Breast epithelium (tissue), 4 donors: ENCODE results near the gene ITPR2. TPM values are rescaled to one million over a fixed set of nuclear protein-coding genes. Genes with fewer than 3 reads are reported as not detected.

Experiments
- DNase-seq, 2 donors: peaks; one replicate each; pipeline ENCODE4 v3.0.0-alpha.2; 2019; ENCODE audit warnings: low spot score in 2 of 2
- H3K27ac ChIP-seq, 2 donors: fragments of 200-600 bp; sonication (generic) in 1 of 2; one replicate each; pipeline ENCODE4 v1.5.1; 2016 to 2019; ENCODE audit warnings: mild to moderate bottlenecking in 1 of 2
- H3K27me3 ChIP-seq, 2 donors: fragments of 200-600 bp; sonication (generic) in 1 of 2; one replicate each; pipeline versions ENCODE4 v1.5.1 to v1.6.0; 2017 to 2019; ENCODE audit warnings: control low read depth in 1 of 2, mild to moderate bottlenecking in 1 of 2
- H3K36me3 ChIP-seq: fragments of 200-600 bp; one replicate; pipeline ENCODE4 v1.5.1; 2019
- H3K4me1 ChIP-seq, 2 donors: fragments of 200-600 bp; sonication (generic); one replicate each; pipeline ENCODE4 v1.5.1; 2016 to 2019; ENCODE audit warnings: control low read depth in 1 of 2
- H3K4me3 ChIP-seq, 3 donors: fragments of 200-600 bp; sonication (generic); 1 replicate in 2 of 3; 2 replicates in 1 of 3; pipeline ENCODE4 v1.5.1; 2016 to 2019; ENCODE audit warnings: mild to moderate bottlenecking in 3 of 3, moderate library complexity in 2 of 3
- H3K9me3 ChIP-seq, 2 donors: fragments of 200-600 bp; sonication (generic) in 1 of 2; one replicate each; pipeline ENCODE4 v1.5.1; 2016 to 2019; ENCODE audit warnings: control low read depth in 1 of 2
- POLR2A ChIP-seq: fragments of 450-650 bp; IDR thresholded peaks from one replicate; pipeline ENCODE4 v1.6.1; 2016; ENCODE audit warnings: antibody characterized with exemption, mild to moderate bottlenecking, moderate library complexity
- POLR2AphosphoS5 ChIP-seq, 3 donors: sonication (generic); formaldehyde crosslinking; IDR thresholded peaks; one replicate each; pipeline ENCODE4 v1.6.1; 2017; ENCODE audit warnings: antibody characterized with exemption in 3 of 3
- intact Hi-C: fragments of 100-400 bp; cut with DNase I; formaldehyde crosslinking; loops from one replicate; pipeline ENCODE4 v1.15.1; 2023; ENCODE audit warnings: low total_unique reads
- total RNA-seq, 3 donors: library from RNA; depleted of rRNA; stranded (reverse); fragments of >200 nt; gene quantifications; one replicate each; pipeline ENCODE4 v1.1.0, GENCODE V29; 2016
- TF ChIP-seq, protein P1 (sequence below), 3 donors: fragments of 450-650 bp; IDR thresholded peaks; one replicate each; pipeline ENCODE4 v1.5.1; 2016 to 2017; ENCODE audit warnings: antibody characterized with exemption in 3 of 3, mild to moderate bottlenecking in 3 of 3, moderate library complexity in 3 of 3

The ITPR2 gene
- total RNA-seq, 3 donors from 2014 or later = 47.2 to 95.0 (median 66.5) TPM

GRCh38 chr12:26507613-26508012 is 325.4 kb downstream of the ITPR2 start:
- H3K27me3 ChIP-seq = no peaks in the 10 kb centered on the region
- H3K4me1 ChIP-seq = no peaks in the 10 kb centered on the region
- H3K36me3 ChIP-seq = no peaks in the 10 kb centered on the region
- DNase-seq = no peak
- H3K9me3 ChIP-seq = no peaks in the 10 kb centered on the region
- H3K27ac ChIP-seq = no peak overlapping the region
- intact Hi-C loops = no loop called here
- TF ChIP-seq POLR2A = no peak
- TF ChIP-seq POLR2AphosphoS5 (IDR thresholded peaks at IDR 0.05) = no peak
- TF ChIP-seq, protein P1, sequence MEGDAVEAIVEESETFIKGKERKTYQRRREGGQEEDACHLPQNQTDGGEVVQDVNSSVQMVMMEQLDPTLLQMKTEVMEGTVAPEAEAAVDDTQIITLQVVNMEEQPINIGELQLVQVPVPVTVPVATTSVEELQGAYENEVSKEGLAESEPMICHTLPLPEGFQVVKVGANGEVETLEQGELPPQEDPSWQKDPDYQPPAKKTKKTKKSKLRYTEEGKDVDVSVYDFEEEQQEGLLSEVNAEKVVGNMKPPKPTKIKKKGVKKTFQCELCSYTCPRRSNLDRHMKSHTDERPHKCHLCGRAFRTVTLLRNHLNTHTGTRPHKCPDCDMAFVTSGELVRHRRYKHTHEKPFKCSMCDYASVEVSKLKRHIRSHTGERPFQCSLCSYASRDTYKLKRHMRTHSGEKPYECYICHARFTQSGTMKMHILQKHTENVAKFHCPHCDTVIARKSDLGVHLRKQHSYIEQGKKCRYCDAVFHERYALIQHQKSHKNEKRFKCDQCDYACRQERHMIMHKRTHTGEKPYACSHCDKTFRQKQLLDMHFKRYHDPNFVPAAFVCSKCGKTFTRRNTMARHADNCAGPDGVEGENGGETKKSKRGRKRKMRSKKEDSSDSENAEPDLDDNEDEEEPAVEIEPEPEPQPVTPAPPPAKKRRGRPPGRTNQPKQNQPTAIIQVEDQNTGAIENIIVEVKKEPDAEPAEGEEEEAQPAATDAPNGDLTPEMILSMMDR (IDR thresholded peaks at IDR 0.05) = no peak
- H3K4me3 ChIP-seq = no peak overlapping the region

DNA sequence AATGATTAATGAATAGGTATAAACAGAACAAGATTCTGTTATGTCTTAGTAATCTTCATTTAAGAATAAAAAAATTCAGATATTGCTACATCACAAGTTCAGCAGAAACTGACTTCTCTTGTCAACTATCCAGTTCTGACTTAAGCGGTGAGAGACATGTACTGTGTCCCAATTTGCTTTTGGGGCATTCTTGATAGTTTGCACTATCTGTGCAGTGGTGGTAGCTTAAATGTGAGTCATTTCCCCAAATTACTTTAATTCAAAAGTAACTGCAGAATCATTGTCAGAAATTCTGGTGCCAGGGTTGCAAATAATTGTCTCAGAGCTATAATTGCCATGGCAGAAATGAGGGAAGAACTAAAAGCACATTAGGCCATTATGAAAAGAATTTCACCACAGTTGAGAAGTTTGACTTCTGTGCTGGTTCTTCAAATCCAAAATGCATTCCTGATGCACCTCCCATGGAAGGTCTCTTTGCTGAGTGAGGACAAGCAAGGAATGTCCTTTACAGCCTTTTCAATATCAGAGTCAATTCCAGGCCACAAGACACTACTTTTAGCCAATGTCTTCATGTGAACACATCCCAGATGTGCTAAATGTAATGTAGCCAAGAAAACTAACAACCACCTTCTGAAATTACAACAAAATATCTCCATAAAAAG is 332.9 kb downstream of the ITPR2 start:
- TF ChIP-seq POLR2AphosphoS5 (IDR thresholded peaks at IDR 0.05) (no peak), POLR2A (no peak)
- TF ChIP-seq, protein P1 (IDR thresholded peaks at IDR 0.05) = no peak
- DNase-seq = no peak
- H3K4me3 ChIP-seq = no peak overlapping the region
- H3K27ac ChIP-seq = peak overlapping the region in 1 of 2 donors; percentile 11
- intact Hi-C loops = no loop called here
- H3K36me3 ChIP-seq = no peaks in the 10 kb centered on the region
- no peaks in the 10 kb centered on the region for H3K9me3 ChIP-seq
- no peaks in the 10 kb centered on the region for H3K27me3 ChIP-seq
- no peaks in the 10 kb centered on the region for H3K4me1 ChIP-seq

DNA sequence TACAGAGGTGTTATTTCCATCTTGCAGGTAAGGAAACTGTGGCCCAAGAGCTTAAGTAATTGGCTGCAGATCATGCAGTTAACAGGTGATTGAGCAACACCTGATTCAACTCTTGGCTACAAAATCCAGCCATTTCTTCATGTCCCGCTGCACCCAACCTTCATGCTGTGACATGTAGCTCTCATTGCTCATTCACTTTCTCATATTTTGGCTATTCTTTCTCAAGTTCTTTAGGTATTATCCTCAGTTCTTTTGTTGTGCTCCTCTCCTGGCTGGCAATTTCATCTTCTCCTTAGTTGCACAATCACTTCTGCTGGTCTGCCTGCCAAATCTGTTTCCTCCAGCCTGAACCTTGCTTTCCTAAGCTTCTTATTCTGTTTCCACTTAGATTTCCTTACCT is 336.8 kb downstream of the ITPR2 start:
- no peaks in the 10 kb centered on the region for H3K4me1 ChIP-seq
- H3K9me3 ChIP-seq = no peaks in the 10 kb centered on the region
- no peaks in the 10 kb centered on the region for H3K27me3 ChIP-seq
- no peak for TF ChIP-seq POLR2AphosphoS5 (IDR thresholded peaks at IDR 0.05)
- TF ChIP-seq POLR2A = no peak
- TF ChIP-seq, protein P1 (IDR thresholded peaks at IDR 0.05) = no peak
- no peak overlapping the region for H3K27ac ChIP-seq
- H3K36me3 ChIP-seq = no peaks in the 10 kb centered on the region
- intact Hi-C loops = no loop called here
- DNase-seq = peak in 1 of 2 donors; percentile 17
- no peak overlapping the region for H3K4me3 ChIP-seq

DNA sequence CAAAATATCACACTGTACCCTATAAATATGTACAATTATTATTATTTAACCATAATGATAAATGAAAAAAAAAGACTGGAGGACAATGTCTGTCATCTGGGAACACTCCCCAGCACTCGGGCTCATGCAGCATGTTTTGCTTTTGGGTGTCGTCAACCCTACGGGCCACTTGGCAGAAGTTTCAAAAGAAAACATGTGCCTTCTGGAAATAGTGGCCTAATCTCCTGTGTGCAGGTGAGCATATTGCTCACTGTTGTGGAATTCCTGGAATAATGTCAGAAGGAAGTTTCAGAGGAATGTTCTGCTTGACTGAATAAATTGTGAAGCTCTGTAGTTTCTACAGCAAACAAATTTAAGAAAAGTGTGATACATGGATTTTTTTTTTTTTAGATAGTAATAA is 339.3 kb downstream of the ITPR2 start:
- intact Hi-C loops = no loop called here

GRCh38 chr12:26492406-26492805 is 340.6 kb downstream of the ITPR2 start:
- DNase-seq = no peak
- Histone ChIP-seq H3K36me3 (no peaks in the 10 kb centered on the region), H3K4me1 (no peaks in the 10 kb centered on the region), H3K9me3 (no peaks in the 10 kb centered on the region), H3K27ac (no peak overlapping the region), H3K27me3 (no peaks in the 10 kb centered on the region), H3K4me3 (no peak overlapping the region)
- TF ChIP-seq POLR2AphosphoS5 (IDR thresholded peaks at IDR 0.05) = no peak
- TF ChIP-seq POLR2A = no peak
- TF ChIP-seq, protein P1 (IDR thresholded peaks at IDR 0.05) = no peak
- intact Hi-C loops = no loop called here

More for the DNA sequence above, 339.3 kb downstream of the ITPR2 start:
- H3K27me3 ChIP-seq = no peaks in the 10 kb centered on the region
- no peak overlapping the region for H3K4me3 ChIP-seq
- H3K4me1 ChIP-seq = no peaks in the 10 kb centered on the region
- H3K36me3 ChIP-seq = no peaks in the 10 kb centered on the region
- H3K9me3 ChIP-seq = no peaks in the 10 kb centered on the region
- no peak overlapping the region for H3K27ac ChIP-seq
- TF ChIP-seq, protein P1 (IDR thresholded peaks at IDR 0.05) = no peak
- peak in 1 of 2 donors; percentile 39 for DNase-seq
